Lung (tissue), 12 donors: ENCODE results near the gene ACSF3. TPM values are rescaled to one million over a fixed set of nuclear protein-coding genes. Genes with fewer than 3 reads are reported as not detected.

Experiments
- ATAC-seq: fragments of 200-7000 bp; cut with Tn5 transposase; one replicate; pipeline ENCODE4 v1.9.1; 2020; ENCODE audit warnings: moderate number of reproducible peaks; ENCODE audit not compliant: insufficient read depth, low FRiP score
- DNase-seq, 3 donors: peaks; one replicate each; pipeline ENCODE4 v3.0.0-alpha.2; 2013 to 2017
- H3K27ac ChIP-seq, 2 donors: one replicate each; pipeline ENCODE4 v1.5.1; 2013; ENCODE audit warnings: mild to moderate bottlenecking in 2 of 2, moderate library complexity in 2 of 2, control low read depth in 1 of 2, inconsistent platforms in 1 of 2, low read depth in 1 of 2, low read length in 1 of 2
- H3K27me3 ChIP-seq, 3 donors: one replicate each; pipeline ENCODE4 v1.5.1; 2013; ENCODE audit warnings: low read length in 2 of 3; ENCODE audit not compliant: control insufficient read depth in 3 of 3, insufficient read depth in 3 of 3
- H3K36me3 ChIP-seq, 4 donors: one replicate each; pipeline ENCODE4 v1.5.1; 2013; ENCODE audit warnings: low read length in 4 of 4, mild to moderate bottlenecking in 1 of 4, moderate library complexity in 1 of 4; ENCODE audit not compliant: control insufficient read depth in 4 of 4, insufficient read depth in 4 of 4
- H3K4me1 ChIP-seq, 5 donors: one replicate each; pipeline ENCODE4 v1.5.1; 2013; ENCODE audit warnings: low read length in 5 of 5, mild to moderate bottlenecking in 2 of 5, moderate library complexity in 1 of 5; ENCODE audit not compliant: control insufficient read depth in 5 of 5, insufficient read depth in 5 of 5
- H3K4me3 ChIP-seq: one replicate; pipeline ENCODE4 v1.5.1; 2013; ENCODE audit warnings: mild to moderate bottlenecking, control low read depth, moderate library complexity
- H3K9ac ChIP-seq, 2 donors: one replicate each; pipeline ENCODE4 v1.5.1; 2013; ENCODE audit warnings: low read length in 2 of 2, control low read depth in 1 of 2; ENCODE audit not compliant: insufficient read depth in 1 of 2
- H3K9me3 ChIP-seq, 4 donors: one replicate each; pipeline ENCODE4 v1.5.1; 2013; ENCODE audit warnings: low read length in 3 of 4, mild to moderate bottlenecking in 1 of 4, moderate library complexity in 1 of 4; ENCODE audit not compliant: control insufficient read depth in 4 of 4, insufficient read depth in 3 of 4
- WGBS, 2 donors: extraction: QIAGEN DNeasy Blood & Tissue Kit; methylation state at CpG; one replicate each; pipeline ENCODE4 v1.1.7; 2013; 5-methylcytosine and 5-hydroxymethylcytosine counted together
- polyA plus RNA-seq, 2 donors: library from polyadenylated mRNA; stranded (reverse); fragments of 200-250 nt; gene quantifications; one replicate each; pipeline ENCODE4 v1.2.1, GENCODE V29; 2013
- total RNA-seq, 2 donors: library from RNA; depleted of rRNA in 1 of 2; stranded (reverse); fragments of >200 nt in 1 of 2; gene quantifications; one replicate each; pipeline ENCODE4 v1.2.1, GENCODE V29; 2014 to 2021
- TF ChIP-seq, protein P1 (sequence below): IDR thresholded peaks from 2 replicates; pipeline ENCODE4 v1.5.1; 2012; ENCODE audit warnings: mild to moderate bottlenecking; ENCODE audit errors: control extremely low read depth, extremely low read depth
- donor health status: control.
- donor health status: control.
- donor health status: Bipolar disorder and iron deficiency.
- donor health status: healthy.
- donor health status: DM: yes; HTN: yes; CAD: no.

The ACSF3 gene
- total and polyA plus RNA-seq, 4 donors, result 17.4 to 33.6 (median 31.2) TPM

DNA sequence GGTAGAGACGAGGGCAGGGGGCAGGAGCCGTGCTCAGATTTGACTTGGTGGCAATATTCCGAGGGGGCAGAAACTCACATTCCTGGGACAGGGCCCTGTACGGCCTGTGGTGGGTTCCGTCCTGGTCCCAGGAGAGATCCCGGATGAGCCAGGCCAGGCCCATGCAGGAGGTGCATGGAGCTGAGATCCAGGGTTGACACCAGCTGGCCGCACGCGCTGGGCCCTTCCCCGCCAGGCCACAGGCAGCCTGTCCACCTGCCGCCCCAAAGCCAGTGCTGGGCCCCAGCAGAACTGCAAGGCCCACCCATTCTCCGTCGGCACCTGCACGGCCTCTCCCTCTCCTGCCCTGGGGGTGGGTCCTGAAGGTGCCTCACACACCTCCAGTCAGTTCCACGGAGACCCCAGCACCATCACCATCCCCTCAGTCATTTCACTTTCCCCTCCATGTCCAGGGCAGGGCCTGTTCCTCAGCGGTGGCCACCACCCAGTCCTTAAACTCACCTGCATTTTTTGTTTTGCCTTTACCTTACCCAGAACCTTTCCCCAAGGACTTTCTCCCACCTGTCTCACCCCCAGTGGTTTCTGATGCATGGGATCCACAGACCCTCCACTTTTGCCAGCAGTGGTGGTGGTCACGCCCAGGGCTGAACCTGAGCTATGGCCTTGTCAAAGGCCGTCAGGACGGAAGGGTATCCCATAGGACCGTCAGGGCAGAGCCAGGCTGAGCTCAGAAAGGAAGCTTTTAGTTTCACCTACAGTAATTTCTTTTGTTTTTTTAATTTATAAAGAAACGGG is 52.8 kb downstream of the ACSF3 start:
- no peak for DNase-seq
- peaks cover 0 to 6% (median 0%) of the 10 kb centered on the region in 4 donors for H3K9me3 ChIP-seq
- no peak overlapping the region for H3K4me3 ChIP-seq
- no peak for ATAC-seq
- no peaks in the 10 kb centered on the region for H3K4me1 ChIP-seq
- no peak overlapping the region for H3K9ac ChIP-seq
- H3K27ac ChIP-seq, result no peak overlapping the region
- H3K27me3 ChIP-seq, result no peaks in the 10 kb centered on the region
- TF ChIP-seq, protein P1, sequence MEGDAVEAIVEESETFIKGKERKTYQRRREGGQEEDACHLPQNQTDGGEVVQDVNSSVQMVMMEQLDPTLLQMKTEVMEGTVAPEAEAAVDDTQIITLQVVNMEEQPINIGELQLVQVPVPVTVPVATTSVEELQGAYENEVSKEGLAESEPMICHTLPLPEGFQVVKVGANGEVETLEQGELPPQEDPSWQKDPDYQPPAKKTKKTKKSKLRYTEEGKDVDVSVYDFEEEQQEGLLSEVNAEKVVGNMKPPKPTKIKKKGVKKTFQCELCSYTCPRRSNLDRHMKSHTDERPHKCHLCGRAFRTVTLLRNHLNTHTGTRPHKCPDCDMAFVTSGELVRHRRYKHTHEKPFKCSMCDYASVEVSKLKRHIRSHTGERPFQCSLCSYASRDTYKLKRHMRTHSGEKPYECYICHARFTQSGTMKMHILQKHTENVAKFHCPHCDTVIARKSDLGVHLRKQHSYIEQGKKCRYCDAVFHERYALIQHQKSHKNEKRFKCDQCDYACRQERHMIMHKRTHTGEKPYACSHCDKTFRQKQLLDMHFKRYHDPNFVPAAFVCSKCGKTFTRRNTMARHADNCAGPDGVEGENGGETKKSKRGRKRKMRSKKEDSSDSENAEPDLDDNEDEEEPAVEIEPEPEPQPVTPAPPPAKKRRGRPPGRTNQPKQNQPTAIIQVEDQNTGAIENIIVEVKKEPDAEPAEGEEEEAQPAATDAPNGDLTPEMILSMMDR, result no peak
- H3K36me3 ChIP-seq, result peaks cover 3 to 46% (median 21%) of the 10 kb centered on the region in 4 donors
- 98% methylated on average over 17 to 21 of the region's 21 CpGs for WGBS, 2 donors

DNA sequence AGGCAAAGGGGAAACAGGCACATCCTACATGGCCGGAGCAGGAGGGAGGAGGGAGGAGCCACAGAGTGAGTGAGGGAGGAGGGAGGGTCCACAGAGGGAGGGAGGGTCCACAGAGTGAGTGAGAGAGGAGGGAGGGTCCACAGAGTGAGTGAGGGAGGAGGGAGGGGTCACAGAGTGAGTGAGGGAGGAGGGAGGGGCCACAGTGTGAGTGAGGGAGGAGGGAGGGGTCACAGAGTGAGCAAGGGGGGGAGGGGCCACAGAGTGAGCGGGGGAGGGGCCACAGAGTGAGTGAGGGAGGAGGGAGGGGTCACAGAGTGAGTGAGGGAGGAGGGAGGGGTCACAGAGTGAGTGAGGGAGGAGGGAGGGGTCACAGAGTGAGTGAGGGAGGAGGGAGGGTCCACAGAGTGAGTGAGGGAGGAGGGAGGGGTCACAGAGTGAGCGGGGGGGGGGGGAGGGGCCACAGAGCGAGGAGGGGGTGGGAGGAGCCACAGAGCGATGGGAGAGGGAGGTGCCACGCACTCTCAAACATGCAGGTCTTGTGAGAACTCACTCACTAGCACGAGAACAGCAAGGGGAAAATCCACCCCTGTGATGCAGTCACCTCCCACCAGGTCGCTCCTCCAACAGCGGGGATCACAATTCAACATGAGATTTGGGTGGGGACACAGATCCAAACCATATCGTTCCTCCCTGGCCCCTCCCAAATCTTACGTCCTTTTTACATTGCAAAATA is 53.6 kb downstream of the ACSF3 start:
- TF ChIP-seq, protein P1, result no peak
- Histone ChIP-seq H3K27me3 (no peaks in the 10 kb centered on the region), H3K9ac (no peak overlapping the region), H3K4me3 (no peak overlapping the region), H3K4me1 (no peaks in the 10 kb centered on the region), H3K36me3 (peaks cover 3 to 41% (median 22%) of the 10 kb centered on the region in 4 donors), H3K27ac (no peak overlapping the region), H3K9me3 (peaks cover 0 to 6% (median 0%) of the 10 kb centered on the region in 4 donors)
- ATAC-seq, result no peak
- DNase-seq, result no peak
- 76 to 83% methylated on average over 10 of the region's 11 CpGs for WGBS, 2 donors

DNA sequence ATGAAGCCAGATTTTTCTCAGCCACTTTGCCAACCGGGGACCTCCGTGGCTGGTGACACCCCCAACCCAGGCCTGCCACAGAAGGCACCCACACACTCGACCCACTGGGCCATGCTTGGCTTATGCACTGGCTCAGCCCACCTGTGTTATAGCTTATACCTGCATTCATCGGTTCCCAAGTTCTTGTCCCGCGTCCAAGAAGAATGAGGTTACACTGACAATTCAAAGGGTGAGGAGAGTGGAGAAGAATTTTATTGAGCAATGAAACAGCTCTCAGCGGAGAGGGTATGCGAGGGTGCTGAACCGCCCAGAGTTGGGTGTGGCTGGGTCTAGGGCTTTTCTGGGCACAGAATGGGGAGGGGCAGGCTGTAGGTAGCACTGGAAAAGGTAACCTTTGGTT is 55.7 kb downstream of the ACSF3 start:
- DNase-seq, result no peak
- Histone ChIP-seq H3K27ac (no peak overlapping the region), H3K9ac (no peak overlapping the region), H3K4me3 (no peak overlapping the region), H3K4me1 (peaks cover 0 to 7% (median 0%) of the 10 kb centered on the region in 5 donors), H3K9me3 (peaks cover 0 to 4% (median 0%) of the 10 kb centered on the region in 4 donors), H3K36me3 (peaks cover 3 to 34% (median 25%) of the 10 kb centered on the region in 4 donors), H3K27me3 (no peaks in the 10 kb centered on the region)
- 98% methylated on average over 9 of the region's 9 CpGs for WGBS, 2 donors
- ATAC-seq, result no peak
- TF ChIP-seq, protein P1, result no peak
